ENCODE measurements around the gene MEX3A. TPM values are rescaled to one million over a fixed set of nuclear protein-coding genes. Genes with fewer than 3 reads are reported as not detected.

The MEX3A gene
- total RNA-seq, 1 donor from 2014 or later = 61.9 TPM

DNA sequence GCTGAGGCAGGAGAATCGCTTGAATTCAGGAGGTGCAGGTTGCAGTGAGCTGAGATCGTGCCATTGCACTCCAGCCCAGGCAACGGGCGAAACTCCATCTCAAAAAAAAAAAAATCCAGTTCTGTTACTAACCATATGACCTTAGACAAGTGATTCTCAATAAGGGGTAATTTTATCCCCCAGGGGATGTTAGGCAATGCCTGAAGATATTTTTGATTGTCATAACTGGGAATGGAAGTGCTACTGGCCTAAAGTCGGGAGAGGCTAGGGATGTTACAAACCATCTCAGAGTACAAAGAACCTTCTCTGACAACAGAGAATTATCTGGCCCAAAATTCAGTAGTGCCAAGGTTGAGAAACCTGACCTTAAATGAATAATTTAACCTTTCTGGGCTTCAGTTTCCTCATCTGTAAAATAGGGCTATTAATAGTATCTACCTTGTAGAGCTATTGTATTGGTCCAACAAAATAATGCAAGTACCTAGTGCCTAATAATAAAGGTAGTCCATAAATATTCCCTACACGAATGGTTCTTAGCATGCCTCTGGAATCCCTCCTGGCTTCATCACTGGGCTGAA, 26.5 kb upstream of the MEX3A start:
- Mint-ChIP-seq H3K27me3 (no peaks in the 10 kb centered on the region), H3K4me1 (ENCODE audit: unreplicated experiment) (peaks cover 36% of the 10 kb centered on the region)
- no peak for TF ChIP-seq CTCF (conservative IDR thresholded peaks at IDR 0.05)

GRCh38 chr1:156108057-156108456, 25.8 kb upstream of the MEX3A start:
- Mint-ChIP-seq H3K4me1 (ENCODE audit: unreplicated experiment) (peaks cover 39% of the 10 kb centered on the region), H3K4me3 (no peak overlapping the region), H3K27ac (peak overlapping the region; percentile 99), H3K9me3 (no peaks in the 10 kb centered on the region), H3K27me3 (no peaks in the 10 kb centered on the region), H3K36me3 (no peaks in the 10 kb centered on the region)
- TF ChIP-seq CTCF (conservative IDR thresholded peaks at IDR 0.05) = no peak
- no peak for DNase-seq (ENCODE audit: extremely low spot score, unreplicated experiment)

More for the DNA sequence above, 26.5 kb upstream of the MEX3A start:
- Mint-ChIP-seq H3K36me3 (no peaks in the 10 kb centered on the region), H3K27ac (peak overlapping the region; percentile 99), H3K9me3 (no peaks in the 10 kb centered on the region), H3K4me3 (no peak overlapping the region)
- DNase-seq (ENCODE audit: extremely low spot score, unreplicated experiment) = no peak

DNA sequence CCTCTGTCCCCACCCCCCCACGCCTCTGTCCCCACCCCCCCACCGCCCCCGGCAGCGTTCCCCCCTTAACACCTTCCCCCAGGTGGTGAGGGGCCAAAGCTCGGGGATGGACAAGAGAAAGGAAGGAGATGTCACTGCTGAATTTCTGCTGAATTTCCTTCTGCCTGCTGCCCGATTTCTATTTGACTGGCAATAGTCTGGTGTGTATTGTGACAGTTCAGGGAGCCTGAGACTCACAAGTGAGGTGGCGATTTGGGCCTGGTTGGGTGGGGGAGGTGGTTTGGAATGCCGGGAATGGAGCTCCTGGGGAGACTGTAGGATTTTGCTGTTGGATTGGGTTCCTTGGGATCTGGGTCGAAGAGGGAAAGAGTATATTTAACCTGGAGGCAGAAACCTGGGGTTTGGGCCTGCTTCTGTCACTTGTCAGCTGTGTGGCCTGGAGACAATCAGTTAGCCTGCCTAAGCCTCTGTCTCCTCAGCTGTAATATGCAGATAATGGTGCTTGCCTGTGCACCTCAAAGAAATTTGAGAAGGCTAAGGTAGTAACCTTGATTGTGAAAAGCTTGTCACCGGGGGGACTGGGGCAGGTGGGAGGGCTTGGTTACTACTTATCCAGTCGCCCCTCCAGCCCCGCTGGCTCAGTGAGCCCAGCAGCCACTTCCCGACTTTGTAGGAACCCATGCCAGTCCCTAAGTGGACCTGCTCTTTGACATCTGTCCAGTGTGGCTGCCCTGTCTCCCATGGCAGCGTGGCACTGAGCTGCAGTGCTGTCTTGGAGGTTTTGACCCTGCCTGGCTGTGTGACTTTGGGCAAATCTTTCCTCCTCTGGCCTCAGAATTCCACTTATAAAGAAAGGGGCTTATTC, 24.6 kb upstream of the MEX3A start:
- Mint-ChIP-seq H3K9me3 (no peaks in the 10 kb centered on the region), H3K4me3 (peak overlapping the region; percentile 79), H3K4me1 (ENCODE audit: unreplicated experiment) (peaks cover 47% of the 10 kb centered on the region), H3K36me3 (no peaks in the 10 kb centered on the region), H3K27me3 (no peaks in the 10 kb centered on the region), H3K27ac (peak overlapping the region; percentile 99)
- DNase-seq (ENCODE audit: extremely low spot score, unreplicated experiment) = no peak
- no peak for TF ChIP-seq CTCF (conservative IDR thresholded peaks at IDR 0.05)

GRCh38 chr1:156104861-156105832, 22.9 kb upstream of the MEX3A start:
- H3K36me3 Mint-ChIP-seq = no peaks in the 10 kb centered on the region
- no peaks in the 10 kb centered on the region for H3K9me3 Mint-ChIP-seq
- DNase-seq (ENCODE audit: extremely low spot score, unreplicated experiment) = no peak
- peak overlapping the region; percentile 83 for H3K4me3 Mint-ChIP-seq
- peak overlapping the region; percentile 99 for H3K27ac Mint-ChIP-seq
- peak; percentile 50 for TF ChIP-seq CTCF (conservative IDR thresholded peaks at IDR 0.05)
- H3K27me3 Mint-ChIP-seq = no peaks in the 10 kb centered on the region
- H3K4me1 Mint-ChIP-seq (ENCODE audit: unreplicated experiment) = peaks cover 56% of the 10 kb centered on the region

- Mint-ChIP-seq H3K4me3 (peak overlapping the region; percentile 74), H3K4me1 (ENCODE audit: unreplicated experiment) (peaks cover 59% of the 10 kb centered on the region), H3K9me3 (no peaks in the 10 kb centered on the region), H3K27me3 (no peaks in the 10 kb centered on the region), H3K27ac (peak overlapping the region; percentile 99), H3K36me3 (no peaks in the 10 kb centered on the region)
- TF ChIP-seq CTCF (conservative IDR thresholded peaks at IDR 0.05) = no peak
- DNase-seq (ENCODE audit: extremely low spot score, unreplicated experiment) = no peak
Observed at GRCh38 chr1:156104065-156104810, 22.0 kb upstream of the MEX3A start.

All from type B pancreatic cell (in vitro differentiated cells).